ENCODE results near the gene PHLDB3.

Gene PHLDB3

GRCh38 chr19:43544077-43544476, 39.5 kb upstream of the PHLDB3 start:
- no peak for DNase-seq
- Histone ChIP-seq H3K9me3 (ENCODE audit: control insufficient read depth, low read length) (no peaks in the 10 kb centered on the region), H3K36me3 (ENCODE audit: control insufficient read depth, insufficient read depth, low read length) (peaks cover 52% of the 10 kb centered on the region), H3K27me3 (replicated peaks; ENCODE audit: control insufficient read depth, insufficient read depth, low read length, poor library complexity, severe bottlenecking) (no peaks in the 10 kb centered on the region), H3K4me1 (ENCODE audit: control insufficient read depth, insufficient read depth, low read length, poor library complexity, severe bottlenecking) (no peaks in the 10 kb centered on the region), H3K27ac (ENCODE audit: insufficient read depth, low read length, poor library complexity, severe bottlenecking) (no peak overlapping the region), H3K4me3 (ENCODE audit: insufficient read depth, low read depth, low read length, poor library complexity, severe bottlenecking) (no peak overlapping the region)

GRCh38 chr19:43541920-43542650, 37.5 kb upstream of the PHLDB3 start:
- H3K4me3 ChIP-seq (ENCODE audit: insufficient read depth, low read depth, low read length, poor library complexity, severe bottlenecking) = no peak overlapping the region
- H3K36me3 ChIP-seq (ENCODE audit: control insufficient read depth, insufficient read depth, low read length) = peaks cover 60% of the 10 kb centered on the region

GRCh38 chr19:43540381-43540780, 35.8 kb upstream of the PHLDB3 start:
- DNase-seq = no peak
- Histone ChIP-seq H3K4me3 (ENCODE audit: insufficient read depth, low read depth, low read length, poor library complexity, severe bottlenecking) (no peak overlapping the region), H3K27me3 (replicated peaks; ENCODE audit: control insufficient read depth, insufficient read depth, low read length, poor library complexity, severe bottlenecking) (no peaks in the 10 kb centered on the region), H3K9me3 (ENCODE audit: control insufficient read depth, low read length) (peaks cover 3% of the 10 kb centered on the region), H3K4me1 (ENCODE audit: control insufficient read depth, insufficient read depth, low read length, poor library complexity, severe bottlenecking) (no peaks in the 10 kb centered on the region), H3K36me3 (ENCODE audit: control insufficient read depth, insufficient read depth, low read length) (peaks cover 55% of the 10 kb centered on the region), H3K27ac (ENCODE audit: insufficient read depth, low read length, poor library complexity, severe bottlenecking) (no peak overlapping the region)

More at GRCh38 chr19:43541920-43542650, 37.5 kb upstream of the PHLDB3 start:
- no peak for DNase-seq
- H3K27ac ChIP-seq (ENCODE audit: insufficient read depth, low read length, poor library complexity, severe bottlenecking) = no peak overlapping the region
- peaks cover 3% of the 10 kb centered on the region for H3K9me3 ChIP-seq (ENCODE audit: control insufficient read depth, low read length)
- H3K27me3 ChIP-seq (replicated peaks; ENCODE audit: control insufficient read depth, insufficient read depth, low read length, poor library complexity, severe bottlenecking) = no peaks in the 10 kb centered on the region
- no peaks in the 10 kb centered on the region for H3K4me1 ChIP-seq (ENCODE audit: control insufficient read depth, insufficient read depth, low read length, poor library complexity, severe bottlenecking)

GRCh38 chr19:43538922-43539321, 34.4 kb upstream of the PHLDB3 start:
- Histone ChIP-seq H3K27ac (ENCODE audit: insufficient read depth, low read length, poor library complexity, severe bottlenecking) (no peak overlapping the region), H3K4me1 (ENCODE audit: control insufficient read depth, insufficient read depth, low read length, poor library complexity, severe bottlenecking) (peaks cover 3% of the 10 kb centered on the region), H3K27me3 (replicated peaks; ENCODE audit: control insufficient read depth, insufficient read depth, low read length, poor library complexity, severe bottlenecking) (no peaks in the 10 kb centered on the region), H3K4me3 (ENCODE audit: insufficient read depth, low read depth, low read length, poor library complexity, severe bottlenecking) (no peak overlapping the region), H3K9me3 (ENCODE audit: control insufficient read depth, low read length) (peaks cover 3% of the 10 kb centered on the region), H3K36me3 (ENCODE audit: control insufficient read depth, insufficient read depth, low read length) (peaks cover 43% of the 10 kb centered on the region)
- no peak for DNase-seq

GRCh38 chr19:43534816-43535761, 30.5 kb upstream of the PHLDB3 start:
- H3K9me3 ChIP-seq (ENCODE audit: control insufficient read depth, low read length) = peaks cover 3% of the 10 kb centered on the region
- H3K27ac ChIP-seq (ENCODE audit: insufficient read depth, low read length, poor library complexity, severe bottlenecking) = no peak overlapping the region
- H3K27me3 ChIP-seq (replicated peaks; ENCODE audit: control insufficient read depth, insufficient read depth, low read length, poor library complexity, severe bottlenecking) = no peaks in the 10 kb centered on the region
- no peak for DNase-seq
- H3K4me1 ChIP-seq (ENCODE audit: control insufficient read depth, insufficient read depth, low read length, poor library complexity, severe bottlenecking) = peaks cover 10% of the 10 kb centered on the region
- H3K36me3 ChIP-seq (ENCODE audit: control insufficient read depth, insufficient read depth, low read length) = peaks cover 13% of the 10 kb centered on the region
- no peak overlapping the region for H3K4me3 ChIP-seq (ENCODE audit: insufficient read depth, low read depth, low read length, poor library complexity, severe bottlenecking)

GRCh38 chr19:43534305-43534815, 29.8 kb upstream of the PHLDB3 start:
- Histone ChIP-seq H3K27me3 (replicated peaks; ENCODE audit: control insufficient read depth, insufficient read depth, low read length, poor library complexity, severe bottlenecking) (no peaks in the 10 kb centered on the region), H3K9me3 (ENCODE audit: control insufficient read depth, low read length) (peaks cover 3% of the 10 kb centered on the region), H3K4me1 (ENCODE audit: control insufficient read depth, insufficient read depth, low read length, poor library complexity, severe bottlenecking) (peaks cover 10% of the 10 kb centered on the region), H3K4me3 (ENCODE audit: insufficient read depth, low read depth, low read length, poor library complexity, severe bottlenecking) (no peak overlapping the region), H3K27ac (ENCODE audit: insufficient read depth, low read length, poor library complexity, severe bottlenecking) (peak overlapping the region; percentile 62), H3K36me3 (ENCODE audit: control insufficient read depth, insufficient read depth, low read length) (peaks cover 11% of the 10 kb centered on the region)
- DNase-seq = no peak

- Histone ChIP-seq H3K4me3 (ENCODE audit: insufficient read depth, low read depth, low read length, poor library complexity, severe bottlenecking) (peak overlapping the region; percentile 70), H3K9me3 (ENCODE audit: control insufficient read depth, low read length) (peaks cover 1% of the 10 kb centered on the region), H3K4me1 (ENCODE audit: control insufficient read depth, insufficient read depth, low read length, poor library complexity, severe bottlenecking) (peaks cover 10% of the 10 kb centered on the region), H3K27me3 (replicated peaks; ENCODE audit: control insufficient read depth, insufficient read depth, low read length, poor library complexity, severe bottlenecking) (no peaks in the 10 kb centered on the region), H3K27ac (ENCODE audit: insufficient read depth, low read length, poor library complexity, severe bottlenecking) (peak overlapping the region; percentile 62), H3K36me3 (ENCODE audit: control insufficient read depth, insufficient read depth, low read length) (peaks cover 6% of the 10 kb centered on the region)
- peak; percentile 84 to 91 (median 87) for DNase-seq
Observed at GRCh38 chr19:43533546-43534304, 29.2 kb upstream of the PHLDB3 start.

GRCh38 chr19:43532962-43533545, 28.5 kb upstream of the PHLDB3 start, which contains the start of gene ZNF575:
ZNF575 (plus strand) TSS chr19:43533188; CDS start chr19:43534423, 1,235 bp downstream.
- DNase-seq = peak; percentile 64 to 68 (median 67)
- Histone ChIP-seq H3K36me3 (ENCODE audit: control insufficient read depth, insufficient read depth, low read length) (no peaks in the 10 kb centered on the region), H3K27me3 (replicated peaks; ENCODE audit: control insufficient read depth, insufficient read depth, low read length, poor library complexity, severe bottlenecking) (no peaks in the 10 kb centered on the region), H3K27ac (ENCODE audit: insufficient read depth, low read length, poor library complexity, severe bottlenecking) (peak within 1 kb of the TSS; percentile 62), H3K9me3 (ENCODE audit: control insufficient read depth, low read length) (no peaks in the 10 kb centered on the region), H3K4me3 (ENCODE audit: insufficient read depth, low read depth, low read length, poor library complexity, severe bottlenecking) (peak within 1 kb of the TSS; percentile 70), H3K4me1 (ENCODE audit: control insufficient read depth, insufficient read depth, low read length, poor library complexity, severe bottlenecking) (peaks cover 10% of the 10 kb centered on the region)

GRCh38 chr19:43532571-43532961, 28.0 kb upstream of the PHLDB3 start:
- H3K27ac ChIP-seq (ENCODE audit: insufficient read depth, low read length, poor library complexity, severe bottlenecking) = peak overlapping the region; percentile 62
- H3K36me3 ChIP-seq (ENCODE audit: control insufficient read depth, insufficient read depth, low read length) = no peaks in the 10 kb centered on the region
- H3K9me3 ChIP-seq (ENCODE audit: control insufficient read depth, low read length) = no peaks in the 10 kb centered on the region
- H3K4me1 ChIP-seq (ENCODE audit: control insufficient read depth, insufficient read depth, low read length, poor library complexity, severe bottlenecking) = peaks cover 10% of the 10 kb centered on the region
- DNase-seq = peak in 1 of 3 donors; percentile 25
- H3K27me3 ChIP-seq (replicated peaks; ENCODE audit: control insufficient read depth, insufficient read depth, low read length, poor library complexity, severe bottlenecking) = no peaks in the 10 kb centered on the region
- peak overlapping the region; percentile 70 for H3K4me3 ChIP-seq (ENCODE audit: insufficient read depth, low read depth, low read length, poor library complexity, severe bottlenecking)
